Measurements from ENCODE around the gene RALB.

Gene RALB

GRCh38 chr2:120277505-120278205 lies 25.0 kb downstream of the RALB start:
- no peak overlapping the region for H3K4me3 ChIP-seq (ENCODE audit: low read length)
- H3K4me1 ChIP-seq (ENCODE audit: control insufficient read depth, insufficient read depth, low read length), result no peaks in the 10 kb centered on the region
- no peak overlapping the region for H3K9ac ChIP-seq (ENCODE audit: low read length)
- H3K9me3 ChIP-seq (ENCODE audit: control insufficient read depth, low read length), result no peaks in the 10 kb centered on the region
- H3K36me3 ChIP-seq (ENCODE audit: control insufficient read depth, insufficient read depth, low read length), result peaks cover 5% of the 10 kb centered on the region
- H3K27me3 ChIP-seq (ENCODE audit: control insufficient read depth, insufficient read depth, low read length), result no peaks in the 10 kb centered on the region

- no peaks in the 10 kb centered on the region for H3K27me3 ChIP-seq (ENCODE audit: control insufficient read depth, insufficient read depth, low read length)
- no peaks in the 10 kb centered on the region for H3K9me3 ChIP-seq (ENCODE audit: control insufficient read depth, low read length)
- H3K4me1 ChIP-seq (ENCODE audit: control insufficient read depth, insufficient read depth, low read length), result no peaks in the 10 kb centered on the region
- H3K36me3 ChIP-seq (ENCODE audit: control insufficient read depth, insufficient read depth, low read length), result peaks cover 5% of the 10 kb centered on the region
- no peak overlapping the region for H3K9ac ChIP-seq (ENCODE audit: low read length)
- no peak overlapping the region for H3K4me3 ChIP-seq (ENCODE audit: low read length)
Observed at GRCh38 chr2:120278901-120279300, 26.2 kb downstream of the RALB start.

GRCh38 chr2:120279708-120280107 lies 27.1 kb downstream of the RALB start:
- no peaks in the 10 kb centered on the region for H3K27me3 ChIP-seq (ENCODE audit: control insufficient read depth, insufficient read depth, low read length)
- no peaks in the 10 kb centered on the region for H3K4me1 ChIP-seq (ENCODE audit: control insufficient read depth, insufficient read depth, low read length)
- no peaks in the 10 kb centered on the region for H3K9me3 ChIP-seq (ENCODE audit: control insufficient read depth, low read length)
- H3K9ac ChIP-seq (ENCODE audit: low read length), result no peak overlapping the region
- H3K36me3 ChIP-seq (ENCODE audit: control insufficient read depth, insufficient read depth, low read length), result peaks cover 5% of the 10 kb centered on the region
- H3K4me3 ChIP-seq (ENCODE audit: low read length), result no peak overlapping the region

GRCh38 chr2:120283649-120284048 lies 31.0 kb downstream of the RALB start:
- H3K36me3 ChIP-seq (ENCODE audit: control insufficient read depth, insufficient read depth, low read length), result peaks cover 5% of the 10 kb centered on the region

GRCh38 chr2:120285056-120285455 lies 32.4 kb downstream of the RALB start:
- Histone ChIP-seq H3K36me3 (ENCODE audit: control insufficient read depth, insufficient read depth, low read length) (peaks cover 1% of the 10 kb centered on the region), H3K9ac (ENCODE audit: low read length) (no peak overlapping the region), H3K4me3 (ENCODE audit: low read length) (no peak overlapping the region), H3K27me3 (ENCODE audit: control insufficient read depth, insufficient read depth, low read length) (no peaks in the 10 kb centered on the region), H3K4me1 (ENCODE audit: control insufficient read depth, insufficient read depth, low read length) (no peaks in the 10 kb centered on the region), H3K9me3 (ENCODE audit: control insufficient read depth, low read length) (no peaks in the 10 kb centered on the region)

More at GRCh38 chr2:120283649-120284048, 31.0 kb downstream of the RALB start:
- no peak overlapping the region for H3K4me3 ChIP-seq (ENCODE audit: low read length)
- H3K9me3 ChIP-seq (ENCODE audit: control insufficient read depth, low read length), result no peaks in the 10 kb centered on the region
- no peaks in the 10 kb centered on the region for H3K4me1 ChIP-seq (ENCODE audit: control insufficient read depth, insufficient read depth, low read length)
- H3K9ac ChIP-seq (ENCODE audit: low read length), result no peak overlapping the region
- no peaks in the 10 kb centered on the region for H3K27me3 ChIP-seq (ENCODE audit: control insufficient read depth, insufficient read depth, low read length)

- no peaks in the 10 kb centered on the region for H3K4me1 ChIP-seq (ENCODE audit: control insufficient read depth, insufficient read depth, low read length)
- no peaks in the 10 kb centered on the region for H3K9me3 ChIP-seq (ENCODE audit: control insufficient read depth, low read length)
- H3K36me3 ChIP-seq (ENCODE audit: control insufficient read depth, insufficient read depth, low read length), result no peaks in the 10 kb centered on the region
- H3K27me3 ChIP-seq (ENCODE audit: control insufficient read depth, insufficient read depth, low read length), result no peaks in the 10 kb centered on the region
- H3K9ac ChIP-seq (ENCODE audit: low read length), result no peak overlapping the region
- no peak overlapping the region for H3K4me3 ChIP-seq (ENCODE audit: low read length)
Observed at GRCh38 chr2:120287183-120288015, 34.7 kb downstream of the RALB start.

- Histone ChIP-seq H3K9me3 (ENCODE audit: control insufficient read depth, low read length) (no peaks in the 10 kb centered on the region), H3K36me3 (ENCODE audit: control insufficient read depth, insufficient read depth, low read length) (no peaks in the 10 kb centered on the region), H3K4me1 (ENCODE audit: control insufficient read depth, insufficient read depth, low read length) (no peaks in the 10 kb centered on the region), H3K4me3 (ENCODE audit: low read length) (no peak overlapping the region), H3K27me3 (ENCODE audit: control insufficient read depth, insufficient read depth, low read length) (no peaks in the 10 kb centered on the region), H3K9ac (ENCODE audit: low read length) (no peak overlapping the region)
Observed at GRCh38 chr2:120288016-120288373, 35.3 kb downstream of the RALB start.

GRCh38 chr2:120289221-120289906 lies 36.7 kb downstream of the RALB start:
- Histone ChIP-seq H3K27me3 (ENCODE audit: control insufficient read depth, insufficient read depth, low read length) (no peaks in the 10 kb centered on the region), H3K4me3 (ENCODE audit: low read length) (no peak overlapping the region), H3K9ac (ENCODE audit: low read length) (no peak overlapping the region), H3K4me1 (ENCODE audit: control insufficient read depth, insufficient read depth, low read length) (no peaks in the 10 kb centered on the region), H3K36me3 (ENCODE audit: control insufficient read depth, insufficient read depth, low read length) (no peaks in the 10 kb centered on the region), H3K9me3 (ENCODE audit: control insufficient read depth, low read length) (no peaks in the 10 kb centered on the region)

GRCh38 chr2:120290737-120291136 lies 38.1 kb downstream of the RALB start:
- H3K9me3 ChIP-seq (ENCODE audit: control insufficient read depth, low read length), result no peaks in the 10 kb centered on the region
- no peaks in the 10 kb centered on the region for H3K4me1 ChIP-seq (ENCODE audit: control insufficient read depth, insufficient read depth, low read length)
- H3K36me3 ChIP-seq (ENCODE audit: control insufficient read depth, insufficient read depth, low read length), result no peaks in the 10 kb centered on the region
- H3K27me3 ChIP-seq (ENCODE audit: control insufficient read depth, insufficient read depth, low read length), result no peaks in the 10 kb centered on the region
- no peak overlapping the region for H3K4me3 ChIP-seq (ENCODE audit: low read length)
- H3K9ac ChIP-seq (ENCODE audit: low read length), result no peak overlapping the region

GRCh38 chr2:120291401-120292311 lies 39.0 kb downstream of the RALB start:
- Histone ChIP-seq H3K4me1 (ENCODE audit: control insufficient read depth, insufficient read depth, low read length) (no peaks in the 10 kb centered on the region), H3K4me3 (ENCODE audit: low read length) (no peak overlapping the region), H3K36me3 (ENCODE audit: control insufficient read depth, insufficient read depth, low read length) (no peaks in the 10 kb centered on the region)

GRCh38 chr2:120293096-120294007 lies 40.7 kb downstream of the RALB start:
- Histone ChIP-seq H3K4me3 (ENCODE audit: low read length) (no peak overlapping the region), H3K9ac (ENCODE audit: low read length) (no peak overlapping the region), H3K9me3 (ENCODE audit: control insufficient read depth, low read length) (no peaks in the 10 kb centered on the region), H3K27me3 (ENCODE audit: control insufficient read depth, insufficient read depth, low read length) (no peaks in the 10 kb centered on the region), H3K36me3 (ENCODE audit: control insufficient read depth, insufficient read depth, low read length) (no peaks in the 10 kb centered on the region), H3K4me1 (ENCODE audit: control insufficient read depth, insufficient read depth, low read length) (no peaks in the 10 kb centered on the region)

More at GRCh38 chr2:120291401-120292311, 39.0 kb downstream of the RALB start:
- no peaks in the 10 kb centered on the region for H3K9me3 ChIP-seq (ENCODE audit: control insufficient read depth, low read length)
- no peaks in the 10 kb centered on the region for H3K27me3 ChIP-seq (ENCODE audit: control insufficient read depth, insufficient read depth, low read length)
- H3K9ac ChIP-seq (ENCODE audit: low read length), result no peak overlapping the region
